Measurements from ENCODE around the gene GPN3. TPM values are rescaled to one million over a fixed set of nuclear protein-coding genes. Genes with fewer than 3 reads are reported as not detected.
A peak's percentile ranks its signal among the peaks of the same experiment; 100 is the strongest.

GPN3 gene
- total and polyA plus RNA-seq, 2 of the 13 experiments (the other 11 are each of a cell fraction or from before 2014, with no cell fraction given) = 28.7 to 29.5 TPM

DNA sequence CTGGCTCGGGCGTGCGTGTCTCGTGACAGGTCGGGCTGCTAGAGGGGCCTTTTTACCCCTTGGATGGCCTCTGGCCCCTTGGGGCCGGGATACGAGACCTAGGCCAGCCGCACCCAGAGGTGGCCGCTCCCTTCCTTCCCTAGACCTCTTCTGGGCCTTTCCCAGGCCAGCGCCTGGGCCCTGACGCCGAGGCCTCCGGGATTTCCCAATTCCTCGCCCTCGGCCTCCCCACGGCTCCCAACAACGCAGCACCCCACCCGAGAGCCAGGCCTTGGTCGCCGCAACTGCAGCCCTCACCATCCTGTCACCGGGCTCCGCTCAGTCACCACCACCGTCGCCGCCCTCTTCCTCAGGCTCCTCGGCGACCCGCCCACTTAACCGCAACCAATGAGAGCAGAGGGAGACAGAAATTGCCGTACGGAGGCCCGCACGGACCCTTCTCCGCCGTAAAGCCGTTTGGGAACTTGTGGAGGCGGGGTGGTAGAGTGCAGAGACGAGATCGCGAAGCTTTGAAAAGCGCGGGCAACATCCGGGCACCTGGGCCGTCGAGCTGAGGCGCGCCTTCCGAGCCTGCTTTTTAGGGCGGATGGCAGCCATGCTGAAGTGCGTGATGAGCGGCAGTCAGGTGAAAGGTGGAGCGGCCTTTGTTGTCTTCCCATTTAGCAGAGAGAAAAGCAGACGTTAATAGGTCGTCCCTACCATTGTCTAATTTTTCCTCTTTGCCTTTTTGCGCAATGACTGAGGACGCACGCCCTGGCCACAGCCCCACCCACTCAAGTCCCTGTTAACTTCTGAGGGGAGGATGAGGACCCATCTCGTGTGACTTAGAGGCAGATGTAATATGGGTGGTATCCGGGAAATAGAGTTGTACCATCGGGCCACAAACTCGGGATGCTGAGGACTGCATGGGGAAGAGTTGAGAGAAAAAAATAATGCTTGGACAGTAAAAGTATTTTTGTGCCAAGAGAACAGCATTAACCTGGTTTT is 34.0 kb upstream of the GPN3 start, which contains the start of the genes RAD9B and VPS29 (continued):
- peak; percentile 78 for TF ChIP-seq ZNF143 (CRISPR knock-in tag; IDR thresholded peaks at IDR 0.05)
- TF ChIP-seq, protein P1, sequence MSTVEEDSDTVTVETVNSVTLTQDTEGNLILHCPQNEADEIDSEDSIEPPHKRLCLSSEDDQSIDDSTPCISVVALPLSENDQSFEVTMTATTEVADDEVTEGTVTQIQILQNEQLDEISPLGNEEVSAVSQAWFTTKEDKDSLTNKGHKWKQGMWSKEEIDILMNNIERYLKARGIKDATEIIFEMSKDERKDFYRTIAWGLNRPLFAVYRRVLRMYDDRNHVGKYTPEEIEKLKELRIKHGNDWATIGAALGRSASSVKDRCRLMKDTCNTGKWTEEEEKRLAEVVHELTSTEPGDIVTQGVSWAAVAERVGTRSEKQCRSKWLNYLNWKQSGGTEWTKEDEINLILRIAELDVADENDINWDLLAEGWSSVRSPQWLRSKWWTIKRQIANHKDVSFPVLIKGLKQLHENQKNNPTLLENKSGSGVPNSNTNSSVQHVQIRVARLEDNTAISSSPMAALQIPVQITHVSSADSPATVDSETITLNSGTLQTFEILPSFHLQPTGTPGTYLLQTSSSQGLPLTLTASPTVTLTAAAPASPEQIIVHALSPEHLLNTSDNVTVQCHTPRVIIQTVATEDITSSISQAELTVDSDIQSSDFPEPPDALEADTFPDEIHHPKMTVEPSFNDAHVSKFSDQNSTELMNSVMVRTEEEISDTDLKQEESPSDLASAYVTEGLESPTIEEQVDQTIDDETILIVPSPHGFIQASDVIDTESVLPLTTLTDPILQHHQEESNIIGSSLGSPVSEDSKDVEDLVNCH (CRISPR knock-in tag; IDR thresholded peaks at IDR 0.05) = peak; percentile 100
- peak; percentile 99 for TF ChIP-seq E2F1 (CRISPR knock-in tag; IDR thresholded peaks at IDR 0.05)
- TF ChIP-seq, protein P2, sequence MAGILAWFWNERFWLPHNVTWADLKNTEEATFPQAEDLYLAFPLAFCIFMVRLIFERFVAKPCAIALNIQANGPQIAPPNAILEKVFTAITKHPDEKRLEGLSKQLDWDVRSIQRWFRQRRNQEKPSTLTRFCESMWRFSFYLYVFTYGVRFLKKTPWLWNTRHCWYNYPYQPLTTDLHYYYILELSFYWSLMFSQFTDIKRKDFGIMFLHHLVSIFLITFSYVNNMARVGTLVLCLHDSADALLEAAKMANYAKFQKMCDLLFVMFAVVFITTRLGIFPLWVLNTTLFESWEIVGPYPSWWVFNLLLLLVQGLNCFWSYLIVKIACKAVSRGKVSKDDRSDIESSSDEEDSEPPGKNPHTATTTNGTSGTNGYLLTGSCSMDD (CRISPR knock-in tag; IDR thresholded peaks at IDR 0.05) = no peak; the same call in 1 of the 2 replicates
- no peak for TF ChIP-seq HHEX (CRISPR knock-in tag; IDR thresholded peaks at IDR 0.05)
- TF ChIP-seq TAF15 (IDR thresholded peaks at IDR 0.05; ENCODE audit: low read depth, low read length, poor library complexity, severe bottlenecking) = peak; percentile 32
- TF ChIP-seq ZNF280D (CRISPR knock-in tag; IDR thresholded peaks at IDR 0.05) = peak; percentile 98
- TF ChIP-seq, protein P3, sequence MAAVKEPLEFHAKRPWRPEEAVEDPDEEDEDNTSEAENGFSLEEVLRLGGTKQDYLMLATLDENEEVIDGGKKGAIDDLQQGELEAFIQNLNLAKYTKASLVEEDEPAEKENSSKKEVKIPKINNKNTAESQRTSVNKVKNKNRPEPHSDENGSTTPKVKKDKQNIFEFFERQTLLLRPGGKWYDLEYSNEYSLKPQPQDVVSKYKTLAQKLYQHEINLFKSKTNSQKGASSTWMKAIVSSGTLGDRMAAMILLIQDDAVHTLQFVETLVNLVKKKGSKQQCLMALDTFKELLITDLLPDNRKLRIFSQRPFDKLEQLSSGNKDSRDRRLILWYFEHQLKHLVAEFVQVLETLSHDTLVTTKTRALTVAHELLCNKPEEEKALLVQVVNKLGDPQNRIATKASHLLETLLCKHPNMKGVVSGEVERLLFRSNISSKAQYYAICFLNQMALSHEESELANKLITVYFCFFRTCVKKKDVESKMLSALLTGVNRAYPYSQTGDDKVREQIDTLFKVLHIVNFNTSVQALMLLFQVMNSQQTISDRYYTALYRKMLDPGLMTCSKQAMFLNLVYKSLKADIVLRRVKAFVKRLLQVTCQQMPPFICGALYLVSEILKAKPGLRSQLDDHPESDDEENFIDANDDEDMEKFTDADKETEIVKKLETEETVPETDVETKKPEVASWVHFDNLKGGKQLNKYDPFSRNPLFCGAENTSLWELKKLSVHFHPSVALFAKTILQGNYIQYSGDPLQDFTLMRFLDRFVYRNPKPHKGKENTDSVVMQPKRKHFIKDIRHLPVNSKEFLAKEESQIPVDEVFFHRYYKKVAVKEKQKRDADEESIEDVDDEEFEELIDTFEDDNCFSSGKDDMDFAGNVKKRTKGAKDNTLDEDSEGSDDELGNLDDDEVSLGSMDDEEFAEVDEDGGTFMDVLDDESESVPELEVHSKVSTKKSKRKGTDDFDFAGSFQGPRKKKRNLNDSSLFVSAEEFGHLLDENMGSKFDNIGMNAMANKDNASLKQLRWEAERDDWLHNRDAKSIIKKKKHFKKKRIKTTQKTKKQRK (IDR thresholded peaks at IDR 0.05; ENCODE audit: low read length) = no peak
- peak; percentile 84; the same call in 1 of the 2 replicates for TF ChIP-seq ZNF235 (CRISPR knock-in tag; IDR thresholded peaks at IDR 0.05; ENCODE audit: borderline replicate concordance)
- TF ChIP-seq, protein P4, sequence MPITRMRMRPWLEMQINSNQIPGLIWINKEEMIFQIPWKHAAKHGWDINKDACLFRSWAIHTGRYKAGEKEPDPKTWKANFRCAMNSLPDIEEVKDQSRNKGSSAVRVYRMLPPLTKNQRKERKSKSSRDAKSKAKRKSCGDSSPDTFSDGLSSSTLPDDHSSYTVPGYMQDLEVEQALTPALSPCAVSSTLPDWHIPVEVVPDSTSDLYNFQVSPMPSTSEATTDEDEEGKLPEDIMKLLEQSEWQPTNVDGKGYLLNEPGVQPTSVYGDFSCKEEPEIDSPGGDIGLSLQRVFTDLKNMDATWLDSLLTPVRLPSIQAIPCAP (CRISPR knock-in tag; IDR thresholded peaks at IDR 0.05; ENCODE audit: low read depth) = peak; percentile 85; the same call in 1 of the 2 replicates
- TF ChIP-seq, protein P5, sequence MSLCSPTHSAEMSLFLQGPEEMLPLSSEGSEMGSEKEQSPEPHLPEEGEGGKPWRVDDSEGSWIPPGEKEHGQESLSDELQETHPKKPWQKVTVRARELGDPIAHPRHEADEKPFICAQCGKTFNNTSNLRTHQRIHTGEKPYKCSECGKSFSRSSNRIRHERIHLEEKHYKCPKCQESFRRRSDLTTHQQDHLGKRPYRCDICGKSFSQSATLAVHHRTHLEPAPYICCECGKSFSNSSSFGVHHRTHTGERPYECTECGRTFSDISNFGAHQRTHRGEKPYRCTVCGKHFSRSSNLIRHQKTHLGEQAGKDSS (CRISPR knock-in tag; IDR thresholded peaks at IDR 0.05; ENCODE audit: borderline replicate concordance, low read depth) = peak; percentile 68; the same call in 1 of the 2 replicates
- 0 out of 2 replicates have a peak, but pooled peaks have one; percentile 66 for TF ChIP-seq ZNF720 (CRISPR knock-in tag; IDR thresholded peaks at IDR 0.05)
- TF ChIP-seq ATM (IDR thresholded peaks at IDR 0.05; ENCODE audit: borderline replicate concordance) = no peak

Measured in HepG2 (cell line).